ENCODE results near the gene ACCSL. TPM values are rescaled to one million over a fixed set of nuclear protein-coding genes. Genes with fewer than 3 reads are reported as not detected.

ACCSL gene
- total and polyA plus RNA-seq, 8 donors = not detected

DNA sequence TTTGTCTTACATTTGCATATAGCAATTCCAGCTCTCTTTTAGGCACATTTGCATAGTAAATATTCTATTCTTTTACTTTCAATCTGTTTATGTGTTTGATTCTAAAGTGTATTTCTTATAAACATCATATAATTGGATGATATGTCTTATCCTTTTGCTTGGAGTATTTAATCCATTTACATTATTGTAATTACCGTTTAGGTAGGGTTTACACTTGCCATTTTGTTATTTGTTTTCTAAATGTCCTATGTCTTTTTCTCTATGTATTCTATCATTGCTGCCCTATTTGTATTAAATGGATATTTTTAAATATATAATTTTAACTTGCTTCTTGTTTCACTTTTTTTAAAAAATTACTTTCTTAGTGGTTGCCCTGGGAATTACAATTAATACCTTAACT is 22.8 kb upstream of the ACCSL start:
- intact Hi-C loops (cut with DNase I; ENCODE audit: low total_unique reads) = no loop called here
- H3K4me3 ChIP-seq = no peak overlapping the region
- DNase-seq = no peak
- WGBS, 5 donors = 90 to 99% (median 94%) methylated on average over 1 of the region's 1 CpG
- H3K27ac ChIP-seq = no peak overlapping the region
- H3K36me3 ChIP-seq = no peaks in the 10 kb centered on the region
- no peaks in the 10 kb centered on the region for H3K27me3 ChIP-seq
- H3K9me3 ChIP-seq = peaks cover 0 to 10% (median 4%) of the 10 kb centered on the region in 4 donors
- peaks cover 0 to 5% (median 0%) of the 10 kb centered on the region in 4 donors for H3K4me1 ChIP-seq
- TF ChIP-seq POLR2A (IDR thresholded peaks at IDR 0.05) (no peak), EP300 (IDR thresholded peaks at IDR 0.05) (no peak), POLR2AphosphoS5 (IDR thresholded peaks at IDR 0.05) (no peak)
- TF ChIP-seq, protein P1, sequence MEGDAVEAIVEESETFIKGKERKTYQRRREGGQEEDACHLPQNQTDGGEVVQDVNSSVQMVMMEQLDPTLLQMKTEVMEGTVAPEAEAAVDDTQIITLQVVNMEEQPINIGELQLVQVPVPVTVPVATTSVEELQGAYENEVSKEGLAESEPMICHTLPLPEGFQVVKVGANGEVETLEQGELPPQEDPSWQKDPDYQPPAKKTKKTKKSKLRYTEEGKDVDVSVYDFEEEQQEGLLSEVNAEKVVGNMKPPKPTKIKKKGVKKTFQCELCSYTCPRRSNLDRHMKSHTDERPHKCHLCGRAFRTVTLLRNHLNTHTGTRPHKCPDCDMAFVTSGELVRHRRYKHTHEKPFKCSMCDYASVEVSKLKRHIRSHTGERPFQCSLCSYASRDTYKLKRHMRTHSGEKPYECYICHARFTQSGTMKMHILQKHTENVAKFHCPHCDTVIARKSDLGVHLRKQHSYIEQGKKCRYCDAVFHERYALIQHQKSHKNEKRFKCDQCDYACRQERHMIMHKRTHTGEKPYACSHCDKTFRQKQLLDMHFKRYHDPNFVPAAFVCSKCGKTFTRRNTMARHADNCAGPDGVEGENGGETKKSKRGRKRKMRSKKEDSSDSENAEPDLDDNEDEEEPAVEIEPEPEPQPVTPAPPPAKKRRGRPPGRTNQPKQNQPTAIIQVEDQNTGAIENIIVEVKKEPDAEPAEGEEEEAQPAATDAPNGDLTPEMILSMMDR (IDR thresholded peaks at IDR 0.05) = no peak

DNA sequence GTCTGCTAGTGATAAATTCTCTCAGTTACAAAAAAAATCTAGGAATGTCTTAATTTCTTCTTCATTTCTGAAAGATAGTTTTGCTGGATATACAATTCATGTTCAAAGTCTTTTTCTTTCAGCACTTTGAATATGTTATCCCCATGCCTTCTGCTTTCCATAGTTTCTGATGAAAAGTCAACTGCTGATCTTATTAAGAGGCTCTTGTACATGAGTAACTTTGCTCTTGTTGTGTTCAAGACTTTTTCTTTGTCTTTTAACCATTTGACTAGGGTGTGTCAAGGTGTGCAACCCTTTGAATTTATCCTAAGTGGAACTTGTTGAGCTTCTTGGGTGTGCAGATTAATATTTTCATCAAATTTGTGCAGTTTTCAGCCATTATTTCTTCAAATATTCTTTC is 22.1 kb upstream of the ACCSL start:
- H3K36me3 ChIP-seq = no peaks in the 10 kb centered on the region
- H3K9me3 ChIP-seq = peaks cover 0 to 10% (median 4%) of the 10 kb centered on the region in 4 donors
- intact Hi-C loops (cut with DNase I; ENCODE audit: low total_unique reads) = no loop called here
- DNase-seq = no peak
- peaks cover 0 to 11% (median under 1%) of the 10 kb centered on the region in 4 donors for H3K4me1 ChIP-seq
- TF ChIP-seq EP300 (IDR thresholded peaks at IDR 0.05) = no peak
- TF ChIP-seq POLR2A (IDR thresholded peaks at IDR 0.05) = no peak
- TF ChIP-seq, protein P1 (IDR thresholded peaks at IDR 0.05) = no peak
- no peak for TF ChIP-seq POLR2AphosphoS5 (IDR thresholded peaks at IDR 0.05)
- H3K27me3 ChIP-seq = no peaks in the 10 kb centered on the region
- H3K27ac ChIP-seq = no peak overlapping the region
- H3K4me3 ChIP-seq = no peak overlapping the region

DNA sequence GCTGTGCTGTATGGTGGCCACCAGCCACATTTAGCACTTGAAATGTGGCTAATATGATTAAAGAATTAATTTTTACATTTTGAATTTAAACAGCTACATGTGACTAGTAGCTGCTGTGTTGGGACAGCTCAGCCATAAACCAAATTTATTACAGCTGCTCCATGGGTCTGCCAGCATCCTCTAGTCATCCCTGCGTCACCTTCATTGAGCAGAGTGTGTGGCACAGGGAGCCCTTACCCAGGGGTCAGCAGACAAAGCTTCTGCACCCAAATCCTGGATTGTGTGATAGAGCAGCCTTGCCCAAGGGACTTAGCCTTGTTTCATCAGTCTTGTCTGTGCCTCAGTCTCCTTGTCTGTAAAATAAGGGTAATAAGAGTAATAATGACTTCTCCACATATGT is 19.4 kb upstream of the ACCSL start:
- intact Hi-C loops (cut with DNase I; ENCODE audit: low total_unique reads) = no loop called here
- Histone ChIP-seq H3K4me3 (no peak overlapping the region), H3K36me3 (no peaks in the 10 kb centered on the region), H3K9me3 (peaks cover 0 to 10% (median 4%) of the 10 kb centered on the region in 4 donors), H3K27me3 (no peaks in the 10 kb centered on the region), H3K27ac (peak overlapping the region in 1 of 5 donors; percentile 82), H3K4me1 (peaks cover 0 to 35% (median 17%) of the 10 kb centered on the region in 4 donors)
- no peak for DNase-seq
- TF ChIP-seq, protein P1 (IDR thresholded peaks at IDR 0.05) = no peak
- TF ChIP-seq POLR2A (IDR thresholded peaks at IDR 0.05) = no peak
- TF ChIP-seq POLR2AphosphoS5 (IDR thresholded peaks at IDR 0.05) = no peak
- TF ChIP-seq EP300 (IDR thresholded peaks at IDR 0.05) = no peak
- 77 to 100% (median 91%) methylated on average over 1 of the region's 1 CpG for WGBS, 5 donors

DNA sequence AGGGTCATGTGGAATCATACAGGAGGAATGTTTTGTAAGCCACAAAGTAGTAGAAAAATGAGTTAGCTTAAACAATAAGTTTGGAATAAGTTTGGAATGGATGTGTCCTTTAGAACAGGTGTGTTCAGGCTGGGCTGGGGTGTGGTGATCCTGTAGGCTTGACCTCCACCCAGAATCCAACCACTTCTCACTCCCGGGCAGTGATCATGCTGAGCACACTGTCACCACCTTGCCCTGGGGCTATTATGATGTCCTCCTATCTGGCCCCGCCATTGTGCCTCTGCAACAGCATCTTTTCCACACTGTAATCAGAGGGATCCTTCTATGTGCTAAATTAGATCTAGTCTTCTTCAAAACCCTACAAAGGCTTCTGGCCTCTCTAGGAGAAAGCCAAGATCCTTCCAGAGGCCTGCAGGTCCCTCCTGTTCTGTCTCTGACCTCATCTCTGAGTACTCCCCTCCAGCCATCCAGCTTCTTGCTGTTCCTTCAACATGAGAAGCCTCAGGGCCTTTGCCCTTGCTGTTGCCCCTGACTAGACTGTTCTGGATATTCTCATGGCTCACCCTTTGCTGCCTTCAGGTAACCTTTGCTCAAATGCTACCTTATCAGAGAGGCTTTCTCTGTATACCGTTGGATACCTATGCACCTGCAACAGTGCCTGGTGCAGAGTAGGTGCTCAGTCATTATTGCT is 18.8 kb upstream of the ACCSL start:
- no peak overlapping the region for H3K4me3 ChIP-seq
- TF ChIP-seq POLR2AphosphoS5 (IDR thresholded peaks at IDR 0.05) (no peak), POLR2A (IDR thresholded peaks at IDR 0.05) (no peak), EP300 (IDR thresholded peaks at IDR 0.05) (no peak)
- TF ChIP-seq, protein P1 (IDR thresholded peaks at IDR 0.05) = no peak
- peaks cover 0 to 10% (median 4%) of the 10 kb centered on the region in 4 donors for H3K9me3 ChIP-seq
- peak overlapping the region in 1 of 5 donors; percentile 82 for H3K27ac ChIP-seq
- peaks cover 0 to 35% (median 17%) of the 10 kb centered on the region in 4 donors for H3K4me1 ChIP-seq
- 73 to 91% (median 84%) methylated on average over 3 of the region's 3 CpGs for WGBS, 5 donors
- H3K36me3 ChIP-seq = no peaks in the 10 kb centered on the region
- no peaks in the 10 kb centered on the region for H3K27me3 ChIP-seq
- intact Hi-C loops (cut with DNase I; ENCODE audit: low total_unique reads) = no loop called here
- no peak for DNase-seq
